Smooth muscle cell of the brain vasculature (primary cell): ENCODE data around the gene MXRA8.

Experiments used
- DNase-seq: peaks from one replicate; pipeline ENCODE4 v3.0.0-alpha.2; 2012; ENCODE audit warnings: low read depth, low spot score

Gene MXRA8

DNA sequence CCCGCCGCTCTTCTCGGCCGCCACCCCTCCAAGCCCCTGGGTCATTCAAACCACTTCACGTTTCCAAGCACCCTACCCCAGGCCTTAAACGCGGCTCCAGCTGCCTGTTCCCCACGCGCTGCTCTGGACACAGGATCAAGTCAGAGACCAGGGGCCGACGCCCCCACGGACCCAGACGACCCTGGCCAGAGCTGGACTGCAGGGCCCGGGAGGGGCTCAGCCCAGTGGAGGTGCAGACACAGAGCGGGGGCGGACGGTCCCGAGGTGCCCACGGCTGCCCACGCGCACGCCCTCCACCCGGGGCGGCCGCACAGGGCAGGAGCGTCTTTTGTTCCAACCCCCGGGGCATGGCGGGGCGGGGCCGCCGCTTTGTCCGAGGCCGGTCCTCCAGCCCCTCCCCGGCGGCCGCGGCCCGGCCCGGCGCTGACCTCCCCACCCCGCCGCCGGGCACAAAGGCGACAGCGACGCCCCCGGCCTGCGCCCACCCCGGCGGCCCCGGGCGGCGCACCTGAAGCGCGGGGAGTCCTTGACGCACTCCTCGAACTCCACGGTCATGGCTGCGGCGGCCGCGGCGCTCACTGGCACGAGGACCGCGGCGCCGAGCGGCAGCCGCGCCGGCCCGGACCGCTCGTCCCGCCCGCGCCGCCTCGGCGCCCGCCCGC lies 51.0 kb downstream of the MXRA8 start:
- no peak for DNase-seq

DNA sequence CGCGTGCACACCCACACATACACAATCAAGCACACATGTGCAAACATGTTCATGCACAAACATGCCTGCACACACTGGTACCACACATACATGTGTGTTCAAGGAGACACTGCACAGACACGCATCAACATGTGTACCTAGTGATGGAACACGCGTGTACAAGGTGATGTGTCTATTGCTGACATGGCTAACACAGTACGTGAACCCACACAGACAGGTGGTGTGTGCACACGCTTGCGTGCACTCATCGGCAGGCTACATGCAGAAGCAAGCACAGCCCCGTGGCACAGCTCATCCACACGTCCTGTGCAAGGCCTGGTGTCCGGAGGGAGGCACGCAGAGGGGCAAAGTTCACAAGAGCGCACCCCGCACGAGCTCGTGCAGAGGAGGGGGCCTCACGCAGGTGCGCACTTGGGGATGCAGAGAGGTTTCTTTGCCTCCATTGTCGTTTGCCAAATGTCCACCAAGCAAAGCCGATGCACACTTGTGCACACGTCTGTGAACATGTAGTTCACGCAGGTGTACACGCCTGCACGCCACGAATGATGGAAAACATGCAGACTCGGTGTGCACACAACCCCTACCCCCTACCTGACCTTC lies 51.6 kb downstream of the MXRA8 start:
- DNase-seq: no peak

DNA sequence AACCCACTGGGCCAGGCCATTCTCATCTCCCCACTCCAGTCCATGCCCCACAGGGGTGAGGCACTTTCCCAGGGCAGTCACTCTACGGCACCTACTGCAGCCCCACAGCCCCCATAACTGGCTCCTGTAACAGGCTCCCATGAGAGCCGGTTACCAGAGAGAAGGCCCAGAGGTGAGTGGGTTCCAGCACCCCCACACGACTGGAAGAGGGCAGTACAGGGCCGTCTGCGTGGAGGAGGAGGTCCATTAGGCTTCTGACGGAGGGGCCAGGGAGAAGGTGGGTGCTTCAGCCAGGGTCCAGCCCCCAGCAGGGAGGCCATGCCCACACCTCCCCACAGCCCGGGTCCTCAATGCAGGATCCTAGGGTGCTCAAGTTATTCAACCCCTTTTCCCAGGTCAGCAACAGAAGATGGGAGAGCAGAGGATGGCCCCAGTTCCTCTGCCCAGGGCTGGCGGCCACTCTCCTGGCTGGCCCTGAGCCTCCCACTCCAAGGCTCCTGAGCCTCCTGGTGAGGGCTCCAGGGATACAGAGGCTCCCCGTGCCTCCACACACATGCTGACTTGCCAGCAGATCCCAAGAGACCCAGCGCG lies 52.2 kb downstream of the MXRA8 start:
- DNase-seq: no peak

DNA sequence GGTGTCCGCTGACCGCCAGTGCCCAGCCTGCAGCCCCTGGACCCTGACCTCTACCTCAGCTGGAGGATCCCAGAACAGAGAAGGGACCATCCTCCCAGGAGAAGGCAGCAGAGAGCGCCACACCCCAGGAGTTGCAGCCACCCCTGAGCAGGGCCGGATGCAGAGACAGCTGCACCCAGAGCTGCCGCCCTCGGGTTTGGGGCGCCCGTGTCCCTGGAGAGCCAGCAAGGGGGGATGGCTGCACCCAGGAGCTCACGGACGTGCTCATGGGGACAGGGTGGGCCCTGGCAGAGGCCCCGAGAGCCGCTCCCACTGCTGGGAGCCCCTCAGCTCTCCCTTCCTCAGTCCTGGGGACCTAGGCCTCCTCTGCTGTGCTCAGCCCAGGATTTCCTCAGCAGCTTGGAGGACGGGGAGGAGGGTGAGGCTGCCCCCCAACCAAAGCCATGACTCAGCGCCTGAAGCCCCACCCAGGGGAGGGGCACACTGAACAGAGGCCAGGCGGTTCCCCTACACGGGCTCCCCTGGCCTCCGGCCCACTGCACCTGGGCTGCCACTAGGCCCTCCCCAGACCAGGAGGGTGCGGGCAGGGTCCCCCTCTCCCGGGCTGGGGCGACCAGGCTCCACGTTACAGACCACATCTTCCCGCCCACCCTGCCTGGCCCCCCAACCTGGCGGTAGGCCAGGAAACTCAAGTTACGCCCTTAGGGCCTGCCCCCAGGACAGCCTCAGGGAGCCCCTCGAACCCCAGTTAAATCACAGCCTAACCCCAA lies 52.9 kb downstream of the MXRA8 start:
- no peak for DNase-seq

DNA sequence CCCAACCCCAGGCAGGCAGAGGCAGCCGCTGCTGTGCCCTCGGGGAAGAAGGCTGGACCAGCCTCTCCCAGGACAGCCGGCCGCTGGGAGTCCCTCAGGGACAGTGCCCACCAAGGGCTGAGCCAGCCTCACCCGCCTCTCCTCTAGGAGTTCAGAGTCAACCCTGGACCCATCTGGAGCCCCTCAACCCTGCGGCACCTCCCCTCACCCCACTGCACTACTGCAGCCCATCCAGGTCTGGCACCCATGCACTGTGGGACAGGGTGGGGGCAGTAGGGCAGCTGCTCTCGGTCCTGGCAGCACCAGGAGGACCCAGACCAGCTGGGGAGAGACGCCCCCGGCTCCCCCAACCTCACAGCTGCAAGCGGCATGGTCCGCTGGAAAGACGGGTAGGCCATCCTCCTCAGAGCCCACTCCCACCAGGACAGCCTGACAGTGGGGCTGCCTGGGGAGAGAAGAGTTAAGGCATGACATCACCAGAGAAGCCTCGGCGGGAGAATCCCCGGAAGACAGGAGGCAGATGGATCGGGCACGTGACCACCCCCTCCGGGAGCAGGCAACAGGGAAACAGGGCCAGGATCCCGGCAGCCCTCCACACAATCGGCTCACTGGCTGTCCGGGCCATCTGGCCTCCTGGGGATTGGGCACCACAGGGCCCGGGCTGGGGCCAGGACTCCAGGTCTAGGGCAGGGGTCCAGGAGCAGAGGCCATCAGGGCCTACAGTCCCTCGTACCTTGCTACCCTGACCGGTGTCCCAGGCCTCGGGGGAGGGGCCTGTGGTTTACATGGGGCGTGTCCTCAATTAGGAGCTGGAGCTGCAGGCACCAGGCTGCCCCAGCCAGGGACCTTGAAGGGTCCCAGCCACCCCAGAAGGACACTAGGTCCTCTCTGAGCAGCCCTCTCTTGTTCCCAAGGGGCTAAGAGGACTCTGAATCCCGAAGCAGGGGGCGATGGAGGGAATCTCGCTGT lies 53.7 kb downstream of the MXRA8 start:
- peak; percentile 35 for DNase-seq

DNA sequence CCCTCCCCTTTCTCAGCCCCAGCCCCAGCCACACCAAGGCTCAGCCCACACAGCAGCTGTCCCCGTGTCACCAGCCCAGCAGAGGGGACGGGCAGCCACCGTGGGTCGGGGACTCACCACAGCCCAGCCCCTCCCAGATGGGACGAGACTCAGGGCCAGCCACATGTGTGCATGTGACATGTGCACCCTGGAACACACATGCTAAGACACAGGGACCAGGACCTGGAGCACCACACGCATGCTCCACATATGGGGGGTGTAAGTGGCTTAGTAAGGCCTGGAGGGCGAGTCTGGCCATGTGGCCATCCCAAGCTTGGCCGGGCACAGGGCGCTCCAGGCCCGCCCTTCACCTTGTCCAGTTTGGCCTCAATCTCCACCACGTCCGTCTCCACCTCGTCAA lies 54.6 kb downstream of the MXRA8 start:
- DNase-seq: no peak

DNA sequence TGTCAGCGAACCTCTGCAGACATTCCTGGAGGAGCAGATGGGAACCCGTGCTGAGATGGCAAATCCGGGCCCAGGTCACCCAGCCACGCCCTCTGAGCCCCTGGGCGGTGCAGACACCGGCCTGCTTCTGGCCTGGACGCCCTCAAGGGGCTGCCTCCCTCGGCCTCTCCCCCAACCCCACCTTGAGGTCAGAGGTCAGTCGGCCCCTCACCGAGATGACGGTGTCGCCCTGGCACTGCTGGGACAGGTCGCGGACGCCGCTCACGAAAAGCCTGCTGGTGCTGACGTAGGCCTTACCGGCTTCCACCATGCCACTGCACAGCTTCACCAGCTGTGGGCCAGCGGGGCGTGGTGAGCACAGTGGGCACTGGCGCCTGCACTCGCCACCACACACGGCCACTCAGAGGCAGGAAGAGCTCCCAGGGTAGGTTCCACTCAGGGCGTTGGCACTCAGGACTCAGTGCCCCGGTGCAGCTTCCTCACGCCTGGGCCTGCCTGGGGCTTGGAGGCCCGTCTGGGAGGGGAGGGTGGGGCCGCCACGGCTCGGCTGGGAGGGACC lies 55.3 kb downstream of the MXRA8 start:
- no peak for DNase-seq
